ENCODE results near the gene LCN10.
"Not testable (repeated sequence)": the region's sequence is repeated elsewhere in the genome, so short reads cannot be mapped to it uniquely, and the experiment has no call there.

LCN10 gene

DNA sequence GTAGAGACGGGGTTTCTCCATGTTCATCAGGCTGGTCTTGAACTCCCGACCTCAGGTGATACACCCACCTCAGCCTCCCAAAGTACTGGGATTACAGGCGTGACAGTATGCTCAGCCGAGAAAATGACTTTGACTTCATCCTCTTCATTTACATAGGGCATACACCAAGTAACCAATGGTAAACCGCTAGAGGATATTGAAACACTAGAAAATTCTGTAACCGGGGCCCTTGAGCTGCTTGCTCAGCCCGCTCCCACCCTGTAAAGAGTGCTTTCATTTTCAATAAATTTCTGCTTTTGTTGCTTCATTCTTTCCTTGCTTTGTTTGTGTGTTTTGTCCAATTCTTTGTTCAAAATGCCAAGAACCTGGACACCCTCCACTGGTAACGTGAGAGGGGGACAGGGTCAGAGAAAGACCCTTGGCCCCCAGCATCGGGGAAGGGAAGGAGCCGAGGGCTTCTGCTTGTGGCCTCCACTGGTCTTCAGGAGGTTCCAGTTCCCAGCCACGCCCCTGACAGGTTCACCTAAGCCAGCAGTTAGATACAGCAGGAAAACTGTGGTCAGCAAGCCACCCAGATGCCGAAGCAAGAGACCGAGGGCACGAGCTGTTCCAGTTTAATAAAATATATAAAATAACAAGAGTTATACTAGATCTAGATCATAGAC is 23.1 kb upstream of the LCN10 start:
- not testable (repeated sequence) for H3K27me3 ChIP-seq (ENCODE audit: control insufficient read depth, insufficient read depth, low read length); H3K4me3 ChIP-seq (ENCODE audit: low read depth, low read length); H3K9me3 ChIP-seq (ENCODE audit: control insufficient read depth, insufficient read depth, low read length); H3K36me3 ChIP-seq (ENCODE audit: control insufficient read depth, insufficient read depth, low read length); H3K9ac ChIP-seq (ENCODE audit: low read depth, low read length); H3K4me1 ChIP-seq (ENCODE audit: control insufficient read depth, insufficient read depth, low read length)

DNA sequence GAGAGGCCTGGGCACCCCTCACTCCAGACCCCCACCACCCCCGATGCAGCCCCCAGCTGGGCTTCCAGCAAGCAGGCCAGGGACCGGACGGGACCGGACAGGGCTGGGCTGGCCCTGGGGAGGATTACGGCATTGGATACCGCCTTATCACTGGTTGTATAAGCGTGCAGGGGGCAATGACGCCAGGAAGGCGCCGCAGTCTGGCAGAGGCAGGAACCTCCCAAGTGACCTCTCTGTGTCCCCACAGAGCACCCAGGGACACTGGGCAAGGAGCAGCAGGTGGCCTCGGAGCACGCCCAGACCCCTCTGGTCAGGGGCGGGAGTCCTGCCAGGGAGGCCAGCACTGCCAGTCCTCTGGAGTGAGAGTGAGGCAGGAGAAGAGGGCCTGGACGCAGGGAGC is 22.3 kb upstream of the LCN10 start:
- H3K9ac ChIP-seq (ENCODE audit: low read depth, low read length), result no peak overlapping the region

DNA sequence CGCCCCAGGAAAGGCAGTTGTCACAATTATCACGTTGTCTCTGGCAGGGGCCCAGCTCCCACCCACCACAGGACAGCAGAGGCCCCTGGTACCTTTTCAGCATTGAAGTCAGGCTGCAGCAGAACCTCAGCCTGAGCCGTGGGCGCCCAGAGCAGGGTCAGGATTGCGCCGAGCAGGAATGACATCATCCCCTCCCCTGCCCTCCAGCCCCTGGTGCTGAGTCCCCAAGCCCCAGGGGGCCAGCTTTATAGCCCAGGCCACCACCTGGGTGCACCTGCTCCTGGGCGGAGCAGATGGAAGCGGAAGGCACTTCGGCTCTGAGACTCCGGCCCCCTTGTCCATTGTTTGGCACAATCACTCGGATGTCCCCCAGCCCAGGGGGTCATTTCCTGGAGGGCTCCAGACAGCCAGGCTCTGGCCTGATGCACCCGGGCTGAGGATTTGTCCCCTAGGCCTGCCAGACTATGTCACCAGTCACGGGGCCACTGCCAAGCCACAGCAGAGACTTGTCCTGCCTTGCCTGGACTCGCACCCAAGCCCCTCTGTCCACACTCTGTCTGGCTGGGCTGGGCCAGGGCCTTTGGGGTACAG is 21.7 kb upstream of the LCN10 start, which contains the start of gene LCN15:
Gene LCN15 (minus strand): TSS at position 218 of the 591 bp plus-strand sequence. CDS start 30 bp downstream, at position 188.
- Histone ChIP-seq H3K9me3 (ENCODE audit: control insufficient read depth, insufficient read depth, low read length) (no peaks in the 10 kb centered on the region), H3K4me3 (ENCODE audit: low read depth, low read length) (peak within 1 kb of the TSS; percentile 13), H3K4me1 (ENCODE audit: control insufficient read depth, insufficient read depth, low read length) (peaks cover 2% of the 10 kb centered on the region), H3K9ac (ENCODE audit: low read depth, low read length) (no peak within 1 kb of the TSS), H3K27me3 (ENCODE audit: control insufficient read depth, insufficient read depth, low read length) (no peaks in the 10 kb centered on the region), H3K36me3 (ENCODE audit: control insufficient read depth, insufficient read depth, low read length) (no peaks in the 10 kb centered on the region)

More for the DNA sequence above, 22.3 kb upstream of the LCN10 start:
- Histone ChIP-seq H3K4me1 (ENCODE audit: control insufficient read depth, insufficient read depth, low read length) (peaks cover 2% of the 10 kb centered on the region), H3K36me3 (ENCODE audit: control insufficient read depth, insufficient read depth, low read length) (no peaks in the 10 kb centered on the region), H3K9me3 (ENCODE audit: control insufficient read depth, insufficient read depth, low read length) (no peaks in the 10 kb centered on the region), H3K27me3 (ENCODE audit: control insufficient read depth, insufficient read depth, low read length) (no peaks in the 10 kb centered on the region), H3K4me3 (ENCODE audit: low read depth, low read length) (no peak overlapping the region)

DNA sequence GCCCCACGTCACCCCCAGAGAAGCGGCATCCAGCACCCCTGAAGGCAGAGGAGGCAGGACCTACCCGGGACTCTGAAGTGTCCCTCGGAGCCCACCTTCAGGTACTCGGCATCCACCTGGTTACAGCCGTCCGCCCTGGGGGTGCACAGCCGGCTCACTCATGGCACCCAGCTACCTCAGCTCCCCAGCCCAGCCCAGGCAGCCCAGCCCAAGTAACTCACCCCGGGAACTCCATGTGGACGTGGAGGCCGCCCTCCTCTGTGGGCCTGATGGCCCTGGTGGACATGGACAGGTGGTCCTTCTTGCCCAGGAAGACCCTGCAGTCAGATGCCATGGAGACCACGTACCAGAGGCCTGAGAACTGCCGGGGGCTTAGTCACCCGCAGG is 20.9 kb upstream of the LCN10 start:
- Histone ChIP-seq H3K27me3 (ENCODE audit: control insufficient read depth, insufficient read depth, low read length) (no peaks in the 10 kb centered on the region), H3K9ac (ENCODE audit: low read depth, low read length) (no peak overlapping the region), H3K4me3 (ENCODE audit: low read depth, low read length) (peak overlapping the region; percentile 13), H3K9me3 (ENCODE audit: control insufficient read depth, insufficient read depth, low read length) (no peaks in the 10 kb centered on the region), H3K36me3 (ENCODE audit: control insufficient read depth, insufficient read depth, low read length) (no peaks in the 10 kb centered on the region), H3K4me1 (ENCODE audit: control insufficient read depth, insufficient read depth, low read length) (peaks cover 2% of the 10 kb centered on the region)

DNA sequence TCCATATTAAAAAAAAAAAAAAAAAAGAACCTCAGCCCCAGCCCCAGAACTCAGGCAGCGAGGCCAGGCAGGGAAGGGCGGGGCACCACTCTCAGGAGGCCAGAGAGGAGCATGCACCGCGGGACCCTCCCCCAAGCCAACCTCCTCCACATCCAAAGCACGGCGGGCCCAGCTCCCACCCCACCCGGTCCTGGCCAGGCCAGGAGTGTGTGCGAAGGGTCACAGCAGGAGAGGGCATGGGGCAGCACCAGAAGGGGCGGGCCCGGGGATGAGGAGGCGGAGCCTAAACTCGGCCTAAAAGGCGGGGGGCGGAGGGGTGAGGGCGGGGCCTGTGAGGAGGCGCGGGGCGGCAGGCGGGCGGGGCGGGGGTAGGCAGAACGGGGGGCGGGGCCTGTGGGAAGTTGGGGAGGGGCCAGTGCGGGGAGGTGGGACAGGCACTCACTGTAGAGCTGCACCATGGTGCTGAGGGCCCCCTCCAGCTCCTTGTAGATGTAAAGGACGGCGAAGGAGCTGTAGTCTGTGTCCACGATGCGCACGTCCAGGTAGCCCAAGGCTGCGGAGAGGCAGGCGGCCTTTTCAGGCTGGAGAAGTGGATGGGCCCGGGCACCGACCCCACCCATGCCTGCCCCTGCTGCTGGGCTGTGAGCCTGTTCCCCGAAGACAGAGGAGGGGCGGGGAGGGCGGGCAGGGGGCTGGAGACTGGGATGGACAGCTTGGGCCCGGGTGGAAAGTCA is 20.3 kb upstream of the LCN10 start:
- no peaks in the 10 kb centered on the region for H3K36me3 ChIP-seq (ENCODE audit: control insufficient read depth, insufficient read depth, low read length)
- H3K4me3 ChIP-seq (ENCODE audit: low read depth, low read length), result peak overlapping the region; percentile 13
- H3K27me3 ChIP-seq (ENCODE audit: control insufficient read depth, insufficient read depth, low read length), result no peaks in the 10 kb centered on the region
- H3K9me3 ChIP-seq (ENCODE audit: control insufficient read depth, insufficient read depth, low read length), result no peaks in the 10 kb centered on the region
- H3K9ac ChIP-seq (ENCODE audit: low read depth, low read length), result no peak overlapping the region
- peaks cover 2% of the 10 kb centered on the region for H3K4me1 ChIP-seq (ENCODE audit: control insufficient read depth, insufficient read depth, low read length)

DNA sequence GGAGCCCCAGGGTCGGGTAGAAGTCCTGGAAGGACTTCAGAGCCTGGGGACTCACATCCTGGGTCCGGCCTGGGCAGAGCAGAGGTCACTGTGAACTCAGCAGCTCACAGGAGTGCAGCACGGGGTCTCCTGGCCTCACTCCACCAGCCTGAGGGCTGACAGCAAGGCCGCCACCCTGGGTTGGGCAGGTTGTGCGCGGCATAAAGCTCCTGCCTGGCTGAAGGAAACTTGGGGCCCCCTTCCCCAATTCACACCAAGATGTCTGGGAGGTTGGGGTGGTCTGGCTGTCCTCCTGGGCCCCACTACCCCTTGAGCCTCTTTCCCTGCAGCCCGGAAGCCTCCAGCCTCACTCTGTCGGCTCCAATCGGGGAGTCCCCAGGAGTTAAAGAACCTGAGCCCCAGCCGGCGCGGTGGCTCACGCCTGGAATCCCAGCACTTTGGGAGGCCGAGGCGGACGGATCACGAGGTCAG is 19.5 kb upstream of the LCN10 start:
- Histone ChIP-seq H3K9me3 (ENCODE audit: control insufficient read depth, insufficient read depth, low read length) (no peaks in the 10 kb centered on the region), H3K4me1 (ENCODE audit: control insufficient read depth, insufficient read depth, low read length) (peaks cover 2% of the 10 kb centered on the region), H3K4me3 (ENCODE audit: low read depth, low read length) (no peak overlapping the region), H3K27me3 (ENCODE audit: control insufficient read depth, insufficient read depth, low read length) (no peaks in the 10 kb centered on the region), H3K9ac (ENCODE audit: low read depth, low read length) (no peak overlapping the region), H3K36me3 (ENCODE audit: control insufficient read depth, insufficient read depth, low read length) (no peaks in the 10 kb centered on the region)

DNA sequence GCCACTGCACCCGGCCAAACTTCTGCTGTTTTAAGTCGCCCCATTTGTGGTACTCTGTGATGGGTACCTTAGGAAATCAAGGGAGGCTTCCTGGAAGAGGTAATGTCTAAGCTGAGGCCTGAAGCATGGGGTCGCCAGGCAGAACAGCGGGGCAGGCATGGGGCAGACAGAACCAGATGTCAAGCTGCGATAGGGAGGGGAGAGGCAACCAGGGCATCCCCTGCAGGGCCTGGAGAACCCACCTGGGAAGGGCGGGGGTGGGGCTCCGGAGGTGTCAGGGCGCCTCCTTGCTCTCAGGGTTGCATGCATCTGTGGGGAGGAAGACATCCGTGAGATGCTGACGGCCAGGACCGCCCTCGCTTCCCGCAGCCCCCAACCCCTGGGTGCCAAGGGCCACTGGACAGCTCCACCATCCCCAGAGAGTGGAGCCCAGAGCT is 18.8 kb upstream of the LCN10 start:
- Histone ChIP-seq H3K36me3 (ENCODE audit: control insufficient read depth, insufficient read depth, low read length) (no peaks in the 10 kb centered on the region), H3K27me3 (ENCODE audit: control insufficient read depth, insufficient read depth, low read length) (no peaks in the 10 kb centered on the region), H3K9me3 (ENCODE audit: control insufficient read depth, insufficient read depth, low read length) (no peaks in the 10 kb centered on the region), H3K4me3 (ENCODE audit: low read depth, low read length) (no peak overlapping the region), H3K4me1 (ENCODE audit: control insufficient read depth, insufficient read depth, low read length) (peaks cover 2% of the 10 kb centered on the region), H3K9ac (ENCODE audit: low read depth, low read length) (no peak overlapping the region)

DNA sequence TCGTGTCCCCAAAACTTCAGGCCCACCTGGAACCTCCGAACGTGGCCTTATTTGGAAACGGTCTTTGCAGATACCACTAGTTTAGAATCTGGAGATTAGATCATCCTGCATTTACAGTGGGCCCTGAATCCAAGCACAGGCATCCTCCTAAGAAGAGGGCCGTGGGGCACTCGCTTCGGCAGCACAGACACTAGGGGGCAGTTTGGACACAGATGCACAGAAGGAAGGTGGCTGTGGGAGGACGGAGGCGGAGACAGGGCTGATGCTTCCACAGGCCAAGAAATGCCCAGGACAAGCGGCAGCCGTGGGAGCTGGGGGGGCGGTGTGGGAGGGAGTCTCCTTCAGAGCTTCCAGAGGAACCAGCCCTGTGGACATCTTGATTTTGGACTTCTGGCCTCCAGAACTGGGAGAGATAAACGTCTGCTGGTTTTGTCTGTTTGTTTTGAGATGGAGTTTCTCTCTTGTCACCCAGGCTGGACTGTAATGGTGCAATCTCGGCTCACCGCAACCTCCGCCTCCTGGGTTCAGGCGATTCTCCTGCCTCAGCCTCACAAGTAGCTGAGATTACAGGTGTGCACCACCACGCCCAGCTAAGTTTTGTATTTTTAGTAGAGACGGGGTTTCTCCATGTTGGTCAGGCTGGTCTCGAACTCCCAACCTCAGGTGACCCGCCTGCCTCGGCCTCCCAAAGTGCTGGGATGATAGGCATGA is 18.2 kb upstream of the LCN10 start:
- H3K9me3 ChIP-seq (ENCODE audit: control insufficient read depth, insufficient read depth, low read length); H3K27me3 ChIP-seq (ENCODE audit: control insufficient read depth, insufficient read depth, low read length); H3K4me3 ChIP-seq (ENCODE audit: low read depth, low read length); H3K36me3 ChIP-seq (ENCODE audit: control insufficient read depth, insufficient read depth, low read length); H3K4me1 ChIP-seq (ENCODE audit: control insufficient read depth, insufficient read depth, low read length); H3K9ac ChIP-seq (ENCODE audit: low read depth, low read length): not testable (repeated sequence)

DNA sequence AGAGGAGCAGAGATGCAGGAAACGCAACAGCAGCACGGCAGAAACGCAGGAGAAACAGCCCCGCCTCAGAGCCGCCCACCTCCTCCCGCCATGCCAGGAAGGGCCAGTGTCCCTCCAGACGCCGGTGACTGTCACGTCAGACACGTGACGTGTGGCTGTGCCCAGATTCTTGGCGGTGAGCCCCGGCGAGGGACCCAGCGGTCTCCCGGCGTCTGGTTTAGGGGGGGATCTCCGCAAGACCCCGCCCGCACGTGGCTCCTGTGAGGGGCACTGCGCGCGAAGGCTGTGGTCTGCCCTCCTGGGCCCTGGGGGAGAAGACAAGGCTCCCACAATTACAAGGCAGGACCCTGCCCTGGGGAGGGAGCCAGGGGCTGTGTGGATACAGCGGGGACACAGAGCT is 17.7 kb upstream of the LCN10 start:
- Histone ChIP-seq H3K27me3 (ENCODE audit: control insufficient read depth, insufficient read depth, low read length) (no peaks in the 10 kb centered on the region), H3K4me3 (ENCODE audit: low read depth, low read length) (no peak overlapping the region), H3K4me1 (ENCODE audit: control insufficient read depth, insufficient read depth, low read length) (peaks cover 2% of the 10 kb centered on the region), H3K36me3 (ENCODE audit: control insufficient read depth, insufficient read depth, low read length) (no peaks in the 10 kb centered on the region), H3K9ac (ENCODE audit: low read depth, low read length) (no peak overlapping the region), H3K9me3 (ENCODE audit: control insufficient read depth, insufficient read depth, low read length) (no peaks in the 10 kb centered on the region)

DNA sequence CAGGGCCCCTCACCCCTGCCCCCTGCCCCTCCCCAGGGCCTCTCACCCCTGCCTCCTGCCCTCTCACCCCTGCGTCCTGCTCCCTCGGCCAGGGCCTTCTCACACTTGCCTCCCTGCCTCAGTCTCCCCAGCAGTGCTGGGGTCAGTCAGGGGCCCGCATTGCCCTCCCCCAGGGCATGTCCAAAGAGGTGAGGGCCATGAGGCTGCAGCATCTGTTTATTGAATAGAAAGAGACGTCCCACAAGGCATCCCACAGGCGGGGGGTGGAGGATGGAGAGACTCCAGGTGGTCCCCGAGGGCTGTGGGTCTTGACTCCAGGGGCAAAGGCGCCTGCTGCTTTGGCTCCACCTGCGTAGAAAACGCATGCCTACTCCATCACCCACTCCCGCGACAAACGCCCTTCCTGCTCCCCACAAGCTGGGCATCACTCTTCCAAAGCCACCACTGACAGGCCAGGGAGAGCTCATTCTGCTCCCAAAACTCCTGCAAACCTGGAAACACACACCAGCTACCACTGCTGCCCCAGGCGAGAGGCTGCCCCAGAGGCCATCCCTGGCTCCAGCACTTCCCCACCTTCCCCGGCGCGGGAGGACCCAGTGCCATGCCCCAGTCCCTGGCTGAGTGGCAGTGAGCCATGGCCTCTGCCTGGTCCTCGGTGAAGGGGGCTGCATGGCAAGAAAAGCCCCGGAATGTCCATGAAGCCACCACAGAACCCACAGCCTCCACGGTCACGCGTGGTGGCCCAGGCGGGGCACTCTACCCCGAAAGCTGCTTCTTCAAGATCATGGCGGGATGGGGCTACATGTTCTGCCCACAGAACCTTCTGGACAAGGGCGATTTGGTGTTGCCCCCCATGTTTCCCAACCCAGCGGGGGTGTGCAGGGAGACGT is 16.9 kb upstream of the LCN10 start:
- Histone ChIP-seq H3K9ac (ENCODE audit: low read depth, low read length) (no peak overlapping the region), H3K36me3 (ENCODE audit: control insufficient read depth, insufficient read depth, low read length) (no peaks in the 10 kb centered on the region), H3K4me3 (ENCODE audit: low read depth, low read length) (no peak overlapping the region), H3K9me3 (ENCODE audit: control insufficient read depth, insufficient read depth, low read length) (no peaks in the 10 kb centered on the region), H3K27me3 (ENCODE audit: control insufficient read depth, insufficient read depth, low read length) (no peaks in the 10 kb centered on the region), H3K4me1 (ENCODE audit: control insufficient read depth, insufficient read depth, low read length) (peaks cover 2% of the 10 kb centered on the region)

DNA sequence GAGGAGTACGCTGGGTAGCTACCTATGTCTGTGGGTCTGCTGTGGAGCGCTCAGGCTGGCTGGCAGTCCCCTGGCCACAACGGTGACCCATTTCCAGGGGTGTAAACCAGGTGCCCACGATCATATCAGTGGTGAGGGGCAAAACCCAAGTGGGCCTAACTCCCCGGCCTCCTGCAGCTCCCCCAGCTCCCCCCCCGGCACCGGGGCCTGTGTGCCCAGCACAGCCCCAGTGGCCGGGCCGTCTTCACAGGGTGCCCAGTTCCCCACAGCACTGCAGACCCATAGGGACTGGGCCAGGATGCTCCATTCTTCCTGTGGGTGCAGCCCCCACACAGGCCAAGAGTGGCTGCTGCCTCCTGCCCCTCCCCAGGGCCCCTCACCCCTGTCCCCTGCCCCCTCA is 16.3 kb upstream of the LCN10 start:
- Histone ChIP-seq H3K4me1 (ENCODE audit: control insufficient read depth, insufficient read depth, low read length) (peaks cover 2% of the 10 kb centered on the region), H3K4me3 (ENCODE audit: low read depth, low read length) (no peak overlapping the region), H3K36me3 (ENCODE audit: control insufficient read depth, insufficient read depth, low read length) (no peaks in the 10 kb centered on the region), H3K9ac (ENCODE audit: low read depth, low read length) (no peak overlapping the region), H3K27me3 (ENCODE audit: control insufficient read depth, insufficient read depth, low read length) (no peaks in the 10 kb centered on the region), H3K9me3 (ENCODE audit: control insufficient read depth, insufficient read depth, low read length) (no peaks in the 10 kb centered on the region)

All from iPS-15b (cell line).